K562 (cell line): Measurements from ENCODE around the gene ZNF575. TPM values are rescaled to one million over a fixed set of nuclear protein-coding genes. Genes with fewer than 3 reads are reported as not detected.

Experiments used
- ARNT ChIP-seq, 2 experiments: fragments of 450-650 bp; IDR thresholded peaks; 2 replicates each; pipeline ENCODE4 v1.6.1; 2016; ENCODE audit warnings: mild to moderate bottlenecking in 1 of 2
- BMI1 ChIP-seq: fragments of 150-350 bp; IDR thresholded peaks from 2 replicates; pipeline ENCODE4 v1.6.1; 2014; ENCODE audit warnings: low read length
- ERF ChIP-seq: fragments of 450-650 bp; formaldehyde crosslinking; IDR thresholded peaks from 2 replicates; pipeline ENCODE4 v1.4.0; 2020; ENCODE audit warnings: mild to moderate bottlenecking, mixed read lengths
- FOXM1 ChIP-seq, 2 experiments: fragments of 450-650 bp in 1 of 2; sonication (generic) in 1 of 2; formaldehyde crosslinking in 1 of 2; IDR thresholded peaks; 2 replicates each; pipeline versions ENCODE4 v1.6.1 to v1.9.0; 2017 to 2022; ENCODE audit warnings: low read depth in 2 of 2, mild to moderate bottlenecking in 2 of 2, missing genetic modification reagents in 1 of 2, moderate library complexity in 1 of 2
- HNRNPLL ChIP-seq: fragments of 200-400 bp; formaldehyde crosslinking; IDR thresholded peaks from 2 replicates; pipeline ENCODE4 v1.6.1; 2017; ENCODE audit warnings: low read length, low read depth, mild to moderate bottlenecking; ENCODE audit not compliant: poor library complexity, severe bottlenecking
- KLF1 ChIP-seq: fragments of 450-650 bp; IDR thresholded peaks from 2 replicates; pipeline ENCODE4 v1.6.1; 2016; ENCODE audit warnings: missing genetic modification characterization, missing compliant biosample characterization
- MEIS2 ChIP-seq: fragments of 450-650 bp; IDR thresholded peaks from 2 replicates; pipeline ENCODE4 v1.6.1; 2014; ENCODE audit warnings: mild to moderate bottlenecking; ENCODE audit not compliant: partially characterized antibody
- NFATC3 ChIP-seq: fragments of 450-650 bp; IDR thresholded peaks from 2 replicates; pipeline ENCODE4 v1.6.1; 2017; ENCODE audit warnings: mild to moderate bottlenecking
- POLR3G ChIP-seq: IDR thresholded peaks from 2 replicates; pipeline ENCODE4 v1.6.1; 2011; ENCODE audit not compliant: insufficient read length, insufficient replicate concordance; ENCODE audit errors: extremely low read depth
- TCFL5 ChIP-seq: fragments of 250-450 bp; sonication (Bioruptor Pico); conservative IDR thresholded peaks from 2 replicates; pipeline ENCODE4 v1.6.1; 2021; ENCODE audit warnings: mild to moderate bottlenecking, moderate library complexity, matching md5 sums
- XRCC3 ChIP-seq: fragments of 450-650 bp; IDR thresholded peaks from 2 replicates; pipeline ENCODE4 v1.6.1; 2017; ENCODE audit warnings: mild to moderate bottlenecking, moderate library complexity
- ZBTB43 ChIP-seq: sonication (generic); formaldehyde crosslinking; IDR thresholded peaks from 2 replicates; pipeline ENCODE4 v1.8.0; 2023; ENCODE audit warnings: mild to moderate bottlenecking, missing genetic modification reagents
- ZFP36 ChIP-seq: fragments of 150-350 bp; IDR thresholded peaks from 2 replicates; pipeline ENCODE4 v1.6.1; 2018; ENCODE audit warnings: low read length, low read depth; ENCODE audit not compliant: partially characterized antibody
- ZNF12 ChIP-seq: sonication (generic); formaldehyde crosslinking; IDR thresholded peaks from 2 replicates; pipeline ENCODE4 v1.4.0; 2020; ENCODE audit warnings: mild to moderate bottlenecking, missing genetic modification reagents
- ZNF41 ChIP-seq: fragments of 250-450 bp; sonication (Bioruptor Pico); conservative IDR thresholded peaks from 2 replicates; pipeline ENCODE4 v1.4.0; 2020; ENCODE audit warnings: mild to moderate bottlenecking
- polyA plus RNA-seq, 8 experiments: library from polyadenylated mRNA; depleted of rRNA in 4 of 8; stranded (reverse) in 5 of 8; unstranded in 3 of 8; fragments of >200 nt; fragmentation: Nextera tagmentation in 2 of 8; fragmentation: Illumina TruSeq in 1 of 8; extraction: Ambion mirVana in 2 of 8; extraction: Trizol in 1 of 8; gene quantifications; 2 replicates each; pipeline versions ENCODE4 v1.2.1 to v1.2.3, GENCODE V29; 2011 to 2014; ENCODE audit warnings: inconsistent platforms in 1 of 8, missing spikeins in 1 of 8
- total RNA-seq, 7 experiments: library from RNA; depleted of rRNA in 6 of 7; stranded (reverse); fragments of >200 nt in 6 of 7; fragmentation: Illumina TruSeq in 2 of 7; extraction: Trizol in 2 of 7; gene quantifications; 2 replicates each; pipeline versions ENCODE4 v1.2.1 to v1.2.3, GENCODE V29; 2011 to 2021; ENCODE audit warnings: low replicate concordance in 1 of 7
- TF ChIP-seq, protein P1 (sequence below): fragments of 250-450 bp; sonication (Bioruptor Pico); IDR thresholded peaks from 2 replicates; pipeline ENCODE4 v1.4.0; 2020; ENCODE audit warnings: mild to moderate bottlenecking, moderate library complexity
- TF ChIP-seq, protein P2 (sequence below): fragments of 250-450 bp; sonication (Bioruptor Pico); IDR thresholded peaks from 2 replicates; pipeline ENCODE4 v1.4.0; 2020; ENCODE audit warnings: borderline replicate concordance
- TF ChIP-seq, protein P3 (sequence below): sonication (generic); formaldehyde crosslinking; IDR thresholded peaks from 2 replicates; pipeline ENCODE4 v1.8.0; 2022; ENCODE audit warnings: mild to moderate bottlenecking, missing genetic modification reagents
- TF ChIP-seq, protein P4 (sequence below), 2 experiments: fragments of 150-350 bp in 1 of 2; IDR thresholded peaks; 2 replicates each; pipeline ENCODE4 v1.6.1; 2012 to 2016; ENCODE audit warnings: low read depth in 2 of 2, low read length in 2 of 2, mild to moderate bottlenecking in 1 of 2, moderate library complexity in 1 of 2

Gene ZNF575
- total and polyA plus RNA-seq, 9 of the 15 experiments (the other 6 are each of a cell fraction or from before 2014, with no cell fraction given), result 0.20 to 0.98 (median 0.32) TPM; not detected in 6

GRCh38 chr19:43532962-43533545, at the start of gene ZNF575 (continued):
- TF ChIP-seq, protein P1, sequence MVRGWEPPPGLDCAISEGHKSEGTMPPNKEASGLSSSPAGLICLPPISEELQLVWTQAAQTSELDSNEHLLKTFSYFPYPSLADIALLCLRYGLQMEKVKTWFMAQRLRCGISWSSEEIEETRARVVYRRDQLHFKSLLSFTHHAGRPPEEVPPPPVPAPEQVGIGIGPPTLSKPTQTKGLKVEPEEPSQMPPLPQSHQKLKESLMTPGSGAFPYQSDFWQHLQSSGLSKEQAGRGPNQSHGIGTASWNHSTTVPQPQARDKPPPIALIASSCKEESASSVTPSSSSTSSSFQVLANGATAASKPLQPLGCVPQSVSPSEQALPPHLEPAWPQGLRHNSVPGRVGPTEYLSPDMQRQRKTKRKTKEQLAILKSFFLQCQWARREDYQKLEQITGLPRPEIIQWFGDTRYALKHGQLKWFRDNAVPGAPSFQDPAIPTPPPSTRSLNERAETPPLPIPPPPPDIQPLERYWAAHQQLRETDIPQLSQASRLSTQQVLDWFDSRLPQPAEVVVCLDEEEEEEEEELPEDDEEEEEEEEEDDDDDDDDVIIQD (CRISPR knock-in tag), result no peak
- TF ChIP-seq FOXM1 (IDR thresholded peaks at IDR 0.05; ENCODE audit: low read depth), result no peak
- no peak for TF ChIP-seq FOXM1 (CRISPR knock-in tag; IDR thresholded peaks at IDR 0.05; ENCODE audit: low read depth)
- TF ChIP-seq TCFL5, result no peak
- no peak for TF ChIP-seq ZNF41 (CRISPR knock-in tag)
- TF ChIP-seq XRCC3, result no peak
- TF ChIP-seq KLF1 (tag), result peak; percentile 51; the same call in 1 of the 2 replicates
- 0 out of 2 replicates have a peak, but pooled peaks have one; percentile 62 for TF ChIP-seq ZNF12
- TF ChIP-seq ARNT (IDR thresholded peaks at IDR 0.05), result no peak
- no peak for TF ChIP-seq ZFP36
- TF ChIP-seq ZBTB43 (CRISPR knock-in tag), result no peak
- peak; percentile 58 for TF ChIP-seq MEIS2
- TF ChIP-seq NFATC3, result no peak
- TF ChIP-seq, protein P2, sequence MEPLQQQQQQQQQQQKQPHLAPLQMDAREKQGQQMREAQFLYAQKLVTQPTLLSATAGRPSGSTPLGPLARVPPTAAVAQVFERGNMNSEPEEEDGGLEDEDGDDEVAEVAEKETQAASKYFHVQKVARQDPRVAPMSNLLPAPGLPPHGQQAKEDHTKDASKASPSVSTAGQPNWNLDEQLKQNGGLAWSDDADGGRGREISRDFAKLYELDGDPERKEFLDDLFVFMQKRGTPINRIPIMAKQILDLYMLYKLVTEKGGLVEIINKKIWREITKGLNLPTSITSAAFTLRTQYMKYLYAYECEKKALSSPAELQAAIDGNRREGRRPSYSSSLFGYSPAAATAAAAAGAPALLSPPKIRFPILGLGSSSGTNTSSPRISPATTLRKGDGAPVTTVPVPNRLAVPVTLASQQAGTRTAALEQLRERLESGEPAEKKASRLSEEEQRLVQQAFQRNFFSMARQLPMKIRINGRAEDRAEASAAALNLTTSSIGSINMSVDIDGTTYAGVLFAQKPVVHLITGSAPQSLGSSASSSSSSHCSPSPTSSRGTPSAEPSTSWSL (CRISPR knock-in tag), result no peak
- peak; percentile 97 for TF ChIP-seq HNRNPLL
- no peak for TF ChIP-seq POLR3G
- TF ChIP-seq, protein P3, sequence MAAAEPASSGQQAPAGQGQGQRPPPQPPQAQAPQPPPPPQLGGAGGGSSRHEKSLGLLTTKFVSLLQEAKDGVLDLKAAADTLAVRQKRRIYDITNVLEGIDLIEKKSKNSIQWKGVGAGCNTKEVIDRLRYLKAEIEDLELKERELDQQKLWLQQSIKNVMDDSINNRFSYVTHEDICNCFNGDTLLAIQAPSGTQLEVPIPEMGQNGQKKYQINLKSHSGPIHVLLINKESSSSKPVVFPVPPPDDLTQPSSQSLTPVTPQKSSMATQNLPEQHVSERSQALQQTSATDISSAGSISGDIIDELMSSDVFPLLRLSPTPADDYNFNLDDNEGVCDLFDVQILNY (CRISPR knock-in tag), result no peak
- TF ChIP-seq, protein P4, sequence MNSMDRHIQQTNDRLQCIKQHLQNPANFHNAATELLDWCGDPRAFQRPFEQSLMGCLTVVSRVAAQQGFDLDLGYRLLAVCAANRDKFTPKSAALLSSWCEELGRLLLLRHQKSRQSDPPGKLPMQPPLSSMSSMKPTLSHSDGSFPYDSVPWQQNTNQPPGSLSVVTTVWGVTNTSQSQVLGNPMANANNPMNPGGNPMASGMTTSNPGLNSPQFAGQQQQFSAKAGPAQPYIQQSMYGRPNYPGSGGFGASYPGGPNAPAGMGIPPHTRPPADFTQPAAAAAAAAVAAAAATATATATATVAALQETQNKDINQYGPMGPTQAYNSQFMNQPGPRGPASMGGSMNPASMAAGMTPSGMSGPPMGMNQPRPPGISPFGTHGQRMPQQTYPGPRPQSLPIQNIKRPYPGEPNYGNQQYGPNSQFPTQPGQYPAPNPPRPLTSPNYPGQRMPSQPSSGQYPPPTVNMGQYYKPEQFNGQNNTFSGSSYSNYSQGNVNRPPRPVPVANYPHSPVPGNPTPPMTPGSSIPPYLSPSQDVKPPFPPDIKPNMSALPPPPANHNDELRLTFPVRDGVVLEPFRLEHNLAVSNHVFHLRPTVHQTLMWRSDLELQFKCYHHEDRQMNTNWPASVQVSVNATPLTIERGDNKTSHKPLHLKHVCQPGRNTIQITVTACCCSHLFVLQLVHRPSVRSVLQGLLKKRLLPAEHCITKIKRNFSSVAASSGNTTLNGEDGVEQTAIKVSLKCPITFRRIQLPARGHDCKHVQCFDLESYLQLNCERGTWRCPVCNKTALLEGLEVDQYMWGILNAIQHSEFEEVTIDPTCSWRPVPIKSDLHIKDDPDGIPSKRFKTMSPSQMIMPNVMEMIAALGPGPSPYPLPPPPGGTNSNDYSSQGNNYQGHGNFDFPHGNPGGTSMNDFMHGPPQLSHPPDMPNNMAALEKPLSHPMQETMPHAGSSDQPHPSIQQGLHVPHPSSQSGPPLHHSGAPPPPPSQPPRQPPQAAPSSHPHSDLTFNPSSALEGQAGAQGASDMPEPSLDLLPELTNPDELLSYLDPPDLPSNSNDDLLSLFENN (IDR thresholded peaks at IDR 0.05; ENCODE audit: low read depth in 2 of 2, low read length in 2 of 2), result peak in 1 of 2 experiments; percentile 24; a peak in 1 of 4 replicates
- no peak for TF ChIP-seq BMI1
- TF ChIP-seq ERF (CRISPR knock-in tag), result 0 out of 2 replicates have a peak, but pooled peaks have one; percentile 9
